ENCODE measurements around the gene ESAM. TPM values are rescaled to one million over a fixed set of nuclear protein-coding genes. Genes with fewer than 3 reads are reported as not detected.

Gene ESAM
- total RNA-seq, 1 experiment from 2014 or later = 0.92 TPM

- Histone ChIP-seq H3K14ac (ENCODE audit: insufficient read depth, low read length) (no peak overlapping the region), H3K79me2 (ENCODE audit: insufficient read depth, low read length) (no peaks in the 10 kb centered on the region), H2BK120ac (ENCODE audit: low read depth, low read length, poor library complexity, severe bottlenecking) (no peak overlapping the region), H3K4me2 (ENCODE audit: insufficient read depth, insufficient read length, low read length) (no peak overlapping the region), H3K23me2 (ENCODE audit: insufficient read length, low read depth, low read length, poor library complexity, severe bottlenecking) (no peaks in the 10 kb centered on the region), H3K27me3 (ENCODE audit: insufficient read depth, low read length) (no peaks in the 10 kb centered on the region), H3T11ph (ENCODE audit: low read length) (no peak overlapping the region), H2BK15ac (ENCODE audit: low read depth, low read length) (no peak overlapping the region), H2AK5ac (ENCODE audit: insufficient read length, low read length) (no peak overlapping the region), H2BK5ac (ENCODE audit: insufficient read length, low read length) (no peak overlapping the region), H2BK20ac (ENCODE audit: low read depth, low read length, poor library complexity, severe bottlenecking) (no peak overlapping the region), H4K8ac (replicated peaks; ENCODE audit: insufficient read length, low read depth, low read length) (no peak overlapping the region), H4K91ac (ENCODE audit: insufficient read length, low read depth, low read length) (no peak overlapping the region), H3K4ac (ENCODE audit: low read depth, low read length) (no peak overlapping the region), H3K79me1 (ENCODE audit: insufficient read depth, low read depth, low read length, poor library complexity, severe bottlenecking) (no peaks in the 10 kb centered on the region), H2BK12ac (ENCODE audit: insufficient read length, low read depth, low read length) (no peak overlapping the region), H3K27ac (ENCODE audit: insufficient read length, low read depth, low read length) (no peak overlapping the region), H3K56ac (ENCODE audit: insufficient read length, low read depth, low read length) (no peak overlapping the region), H3K4me1 (ENCODE audit: insufficient read depth, low read length) (no peaks in the 10 kb centered on the region), H3K18ac (ENCODE audit: insufficient read length, low read depth, low read length) (no peak overlapping the region), H3K9me3 (ENCODE audit: control insufficient read depth, low read depth, low read length) (no peaks in the 10 kb centered on the region), H4K5ac (ENCODE audit: insufficient read length, low read depth, low read length) (no peak overlapping the region), H4K20me1 (ENCODE audit: control insufficient read depth, insufficient read depth, insufficient read length) (no peaks in the 10 kb centered on the region), H2AFZ (ENCODE audit: low read length) (no peak overlapping the region), H3K23ac (ENCODE audit: insufficient read length, low read depth, low read length) (no peak overlapping the region), H3K9ac (ENCODE audit: extremely low read depth, insufficient read length, low read length) (no peak overlapping the region)
- TF ChIP-seq, protein P1, sequence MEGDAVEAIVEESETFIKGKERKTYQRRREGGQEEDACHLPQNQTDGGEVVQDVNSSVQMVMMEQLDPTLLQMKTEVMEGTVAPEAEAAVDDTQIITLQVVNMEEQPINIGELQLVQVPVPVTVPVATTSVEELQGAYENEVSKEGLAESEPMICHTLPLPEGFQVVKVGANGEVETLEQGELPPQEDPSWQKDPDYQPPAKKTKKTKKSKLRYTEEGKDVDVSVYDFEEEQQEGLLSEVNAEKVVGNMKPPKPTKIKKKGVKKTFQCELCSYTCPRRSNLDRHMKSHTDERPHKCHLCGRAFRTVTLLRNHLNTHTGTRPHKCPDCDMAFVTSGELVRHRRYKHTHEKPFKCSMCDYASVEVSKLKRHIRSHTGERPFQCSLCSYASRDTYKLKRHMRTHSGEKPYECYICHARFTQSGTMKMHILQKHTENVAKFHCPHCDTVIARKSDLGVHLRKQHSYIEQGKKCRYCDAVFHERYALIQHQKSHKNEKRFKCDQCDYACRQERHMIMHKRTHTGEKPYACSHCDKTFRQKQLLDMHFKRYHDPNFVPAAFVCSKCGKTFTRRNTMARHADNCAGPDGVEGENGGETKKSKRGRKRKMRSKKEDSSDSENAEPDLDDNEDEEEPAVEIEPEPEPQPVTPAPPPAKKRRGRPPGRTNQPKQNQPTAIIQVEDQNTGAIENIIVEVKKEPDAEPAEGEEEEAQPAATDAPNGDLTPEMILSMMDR (conservative IDR thresholded peaks at IDR 0.05) = no peak
- no peak for DNase-seq
- Mint-ChIP-seq H3K9me3 (peaks cover 0 to 8% of the 10 kb centered on the region in 2 experiments; a peak in 1 of 5 replicates), H3K27ac (no peak overlapping the region), H3K36me3 (ENCODE audit: insufficient read depth in 1 of 3, low read depth in 3 of 3) (peaks cover 6 to 22% (median 6%) of the 10 kb centered on the region in 3 experiments; a peak in 6 of 7 replicates), H3K27me3 (ENCODE audit: low read depth) (peaks cover 1% of the 10 kb centered on the region), H3K4me3 (no peak overlapping the region), H3K4me1 (peaks cover 0 to under 1% of the 10 kb centered on the region in 2 experiments; a peak in 2 of 4 replicates)
- no CpG with 5 or more reads among the region's 5 CpGs for WGBS (ENCODE audit: extremely low coverage, insufficient read length, low lambda C conversion rate)
These were observed 45.1 kb upstream of the ESAM start for GRCh38 chr11:124807201-124807600.

Data from H9 (cell line).